B cell (primary cell): Measurements from ENCODE around the gene KLRC3. TPM values are rescaled to one million over a fixed set of nuclear protein-coding genes. Genes with fewer than 3 reads are reported as not detected.

ENCODE experiments used
- ATAC-seq: fragments of 200-7000 bp; cut with Tn5 transposase; one replicate; pipeline ENCODE4 v1.10.0; 2021; ENCODE audit warnings: low read depth, mild to moderate bottlenecking, moderate number of reproducible peaks, moderate library complexity
- CTCF ChIA-PET: fragments of 350-600 bp; sonication (Branson Sonifier 250); formaldehyde crosslinking; loops from one replicate; lab custom pipeline; 2021; ENCODE audit warnings: antibody characterized with exemption, inconsistent platforms; lab: Charles Lee
- POLR2A ChIA-PET: fragments of 350-600 bp; sonication (Branson Sonifier 250); formaldehyde crosslinking; loops from one replicate; lab custom pipeline; 2021; ENCODE audit warnings: antibody characterized with exemption; lab: Charles Lee
- DNase-seq: peaks from one replicate; pipeline ENCODE4 v3.0.0; 2013
- H2AFZ ChIP-seq: 2 replicates; pipeline ENCODE4 v1.6.1; 2012; ENCODE audit warnings: mild to moderate bottlenecking, low read depth, low read length; ENCODE audit not compliant: insufficient read depth, poor library complexity, severe bottlenecking
- H3K27ac ChIP-seq, 2 donors: 1 replicate in 1 of 2; 2 replicates in 1 of 2; pipeline ENCODE4 v1.5.1; 2012 to 2013; ENCODE audit warnings: low read length in 2 of 2, mild to moderate bottlenecking in 2 of 2, moderate library complexity in 1 of 2
- H3K27me3 ChIP-seq, 4 experiments: fragments of 200-600 bp in 1 of 4; sonication (generic) in 1 of 4; replicated peaks in 1 of 4; 1 replicate in 2 of 4; 2 replicates in 2 of 4; pipeline versions ENCODE4 v1.6.1 to v1.7.0; 2013 to 2016; ENCODE audit warnings: low read length in 3 of 4, mild to moderate bottlenecking in 2 of 4, mixed read lengths in 1 of 4, moderate library complexity in 1 of 4; ENCODE audit not compliant: insufficient read depth in 4 of 4, control insufficient read depth in 3 of 4; ENCODE audit errors: control extremely low read depth in 1 of 4
- H3K36me3 ChIP-seq, 2 experiments: replicated peaks in 1 of 2; 1 replicate in 1 of 2; 2 replicates in 1 of 2; pipeline versions ENCODE4 v1.6.1 to v1.7.1; 2013; ENCODE audit warnings: low read length in 1 of 2; ENCODE audit not compliant: insufficient read depth in 2 of 2, control insufficient read depth in 1 of 2; ENCODE audit errors: control extremely low read depth in 1 of 2, extremely low read depth in 1 of 2
- H3K4me1 ChIP-seq, 2 donors: fragments of 200-600 bp in 1 of 2; sonication (generic) in 1 of 2; 1 replicate in 1 of 2; 2 replicates in 1 of 2; pipeline versions ENCODE4 v1.5.1 to v1.6.1; 2013 to 2017; ENCODE audit warnings: low read length in 2 of 2; ENCODE audit not compliant: control insufficient read depth in 2 of 2, insufficient read depth in 2 of 2
- H3K4me2 ChIP-seq: replicated peaks from 2 replicates; pipeline ENCODE3; 2012; ENCODE audit warnings: mild to moderate bottlenecking, low read depth, low read length; ENCODE audit not compliant: poor library complexity, severe bottlenecking
- H3K4me3 ChIP-seq, 5 experiments: fragments of 200-600 bp in 1 of 5; sonication (generic) in 1 of 5; 1 replicate in 3 of 5; 2 replicates in 2 of 5; pipeline versions ENCODE4 v1.5.1 to v1.7.0; 2011 to 2016; ENCODE audit warnings: low read length in 4 of 5, mild to moderate bottlenecking in 4 of 5, low read depth in 2 of 5, control low read depth in 1 of 5, moderate library complexity in 1 of 5; ENCODE audit not compliant: insufficient read depth in 1 of 5; ENCODE audit errors: control extremely low read depth in 1 of 5, extremely low read depth in 1 of 5
- H3K79me2 ChIP-seq: fragments of 200-600 bp; sonication (generic); one replicate; pipeline ENCODE4 v1.6.0; 2016; ENCODE audit warnings: low read length; ENCODE audit not compliant: control insufficient read depth, insufficient read depth
- H3K9ac ChIP-seq: fragments of 200-600 bp; sonication (generic); 2 replicates; pipeline ENCODE4 v1.6.1; 2017; ENCODE audit warnings: mild to moderate bottlenecking, low read length, moderate library complexity
- H3K9me3 ChIP-seq, 3 donors: one replicate each; pipeline versions ENCODE4 v1.6.1 to v1.7.1; 2013; ENCODE audit warnings: low read length in 2 of 3; ENCODE audit not compliant: control insufficient read depth in 2 of 3, insufficient read depth in 1 of 3; ENCODE audit errors: control extremely low read depth in 1 of 3
- H4K20me1 ChIP-seq: 2 replicates; pipeline ENCODE4 v1.6.0; 2012; ENCODE audit warnings: mild to moderate bottlenecking, low read length; ENCODE audit not compliant: insufficient read depth, control insufficient read depth, poor library complexity, severe bottlenecking
- H3K27ac Mint-ChIP-seq: one replicate; pipeline ENCODE4 v1.8.0; 2021; ENCODE audit warnings: mixed read lengths
- H3K27me3 Mint-ChIP-seq: one replicate; pipeline ENCODE4 v1.8.0; 2021; ENCODE audit warnings: mixed read lengths
- H3K4me1 Mint-ChIP-seq: one replicate; pipeline ENCODE4 v1.8.0; 2021; ENCODE audit warnings: mixed read lengths
- H3K4me3 Mint-ChIP-seq: one replicate; pipeline ENCODE4 v1.8.0; 2021; ENCODE audit warnings: mixed read lengths
- H3K9me3 Mint-ChIP-seq: one replicate; pipeline ENCODE4 v1.8.0; 2022; ENCODE audit warnings: mixed read lengths; ENCODE audit not compliant: insufficient read depth
- CTCF ChIP-seq: fragments of 200-600 bp; IDR thresholded peaks from one replicate; pipeline ENCODE4 v1.8.0; 2022; ENCODE audit warnings: antibody characterized with exemption, mild to moderate bottlenecking
- EZH2 ChIP-seq: IDR thresholded peaks from 2 replicates; pipeline ENCODE4 v1.6.1; 2012; ENCODE audit warnings: borderline replicate concordance, low read depth, mild to moderate bottlenecking, moderate library complexity, low read length; ENCODE audit not compliant: insufficient read depth, poor library complexity, severe bottlenecking
- WGBS: methylation state at CpG from one replicate; pipeline ENCODE4 v1.1.5; 2013; ENCODE audit warnings: missing lambda C conversion rate; ENCODE audit not compliant: insufficient coverage; 5-methylcytosine and 5-hydroxymethylcytosine counted together
- intact Hi-C: fragments of 100-400 bp; cut with micrococcal nuclease; formaldehyde crosslinking; loops from one replicate; pipeline ENCODE4 v1.10.0; 2022
- polyA plus RNA-seq: library from polyadenylated mRNA; depleted of rRNA; stranded (reverse); fragments of >200 nt; gene quantifications from 2 replicates; pipeline ENCODE4 v1.2.3, GENCODE V29; 2012
- total RNA-seq, 2 donors: library from RNA; stranded (reverse); fragments of 120-200 nt in 1 of 2; gene quantifications; 1 replicate in 1 of 2; 2 replicates in 1 of 2; pipeline versions ENCODE4 v1.2.3 to v1.2.4, GENCODE V29; 2013 to 2022

KLRC3 gene
- total and polyA plus RNA-seq, 2 donors (not counting 1 experiment from before 2014, with no cell fraction given), result not detected

- ChIA-PET CTCF (no interaction called here), POLR2A (interaction anchor here (0.6 kb wide), 2 partner anchors 207 to 1997 kb away, joined by 5 to 6 read pairs; no protein-coding TSS in a partner anchor)
- peaks cover 2% of the 10 kb centered on the region for H3K4me1 Mint-ChIP-seq
- peak; percentile 31 for DNase-seq
- intact Hi-C loops, result no loop called here
- peak overlapping the region; percentile 99 for H2AFZ ChIP-seq
- 32% methylated on average over 3 of the region's 9 CpGs for WGBS
- no peak overlapping the region for H3K4me3 ChIP-seq
- no peak overlapping the region for H3K4me3 Mint-ChIP-seq
- H3K27ac Mint-ChIP-seq, result peak overlapping the region; percentile 11
- H4K20me1 ChIP-seq, result no peaks in the 10 kb centered on the region
- H3K9me3 ChIP-seq, result peaks cover 0 to 3% (median 0%) of the 10 kb centered on the region in 3 donors
- no peaks in the 10 kb centered on the region for H3K36me3 ChIP-seq
- peaks cover 3% of the 10 kb centered on the region for H3K27me3 Mint-ChIP-seq
- H3K4me1 ChIP-seq, result peaks cover 32 to 46% of the 10 kb centered on the region in 2 donors
- ATAC-seq, result no peak
- H3K79me2 ChIP-seq, result no peaks in the 10 kb centered on the region
- H3K9me3 Mint-ChIP-seq, result no peaks in the 10 kb centered on the region
- H3K4me2 ChIP-seq, result peak overlapping the region; percentile 34
- no peaks in the 10 kb centered on the region for H3K27me3 ChIP-seq
- H3K27ac ChIP-seq, result peak overlapping the region in 1 of 2 donors; percentile 93
- TF ChIP-seq EZH2 (no peak), CTCF (no peak)
- no peak overlapping the region for H3K9ac ChIP-seq
Measured at GRCh38 chr12:10362828-10363657, 57.4 kb downstream of the KLRC3 start.

GRCh38 chr12:10362325-10362724 is 58.1 kb downstream of the KLRC3 start:
- TF ChIP-seq CTCF (no peak), EZH2 (no peak)
- H3K27ac ChIP-seq, result no peak overlapping the region
- Mint-ChIP-seq H3K27me3 (peaks cover 3% of the 10 kb centered on the region), H3K27ac (peak overlapping the region; percentile 13), H3K4me1 (peaks cover 2% of the 10 kb centered on the region), H3K4me3 (no peak overlapping the region), H3K9me3 (no peaks in the 10 kb centered on the region)
- H3K36me3 ChIP-seq, result no peaks in the 10 kb centered on the region
- peak overlapping the region; percentile 99 for H2AFZ ChIP-seq
- ChIA-PET CTCF (no interaction called here), POLR2A (interaction anchor here (0.6 kb wide), 2 partner anchors 206 to 1997 kb away, joined by 5 to 6 read pairs; no protein-coding TSS in a partner anchor)
- no peaks in the 10 kb centered on the region for H3K27me3 ChIP-seq
- peaks cover 0 to 7% (median 0%) of the 10 kb centered on the region in 3 donors for H3K9me3 ChIP-seq
- WGBS, result 40% methylated on average over 1 of the region's 3 CpGs
- peaks cover 32 to 44% of the 10 kb centered on the region in 2 donors for H3K4me1 ChIP-seq
- peak overlapping the region; percentile 34 for H3K4me2 ChIP-seq
- no peak for DNase-seq
- no peak overlapping the region for H3K4me3 ChIP-seq
- intact Hi-C loops, result no loop called here
- ATAC-seq, result no peak
- no peak overlapping the region for H3K9ac ChIP-seq
- no peaks in the 10 kb centered on the region for H3K79me2 ChIP-seq
- no peaks in the 10 kb centered on the region for H4K20me1 ChIP-seq
